ENCODE data around the gene FRMD4A.

- TF ChIP-seq POLR2A (IDR thresholded peaks at IDR 0.05) (no peak), CTCF (IDR thresholded peaks at IDR 0.05) (no peak)
Measured at GRCh38 chr10:14120812-14121211, 209.9 kb downstream of the FRMD4A start.
